Left colon (tissue), 2 donors: ENCODE results near the gene KANK3. TPM values are rescaled to one million over a fixed set of nuclear protein-coding genes. Genes with fewer than 3 reads are reported as not detected.
"Not testable (repeated sequence)": the region's sequence is repeated elsewhere in the genome, so short reads cannot be mapped to it uniquely, and the experiment has no call there.

Experiments used
- ATAC-seq: fragments of 200-7000 bp; cut with Tn5 transposase; one replicate; pipeline ENCODE4 v1.9.1; 2020; ENCODE audit warnings: mild to moderate bottlenecking, moderate library complexity
- DNase-seq, 2 donors: peaks; one replicate each; pipeline ENCODE4 v3.0.0-alpha.2; 2020
- intact Hi-C, 2 donors: fragments of 100-400 bp; cut with DNase I in 1 of 2; cut with micrococcal nuclease in 1 of 2; formaldehyde crosslinking; loops; one replicate each; pipeline versions ENCODE4 v1.11.2 to v1.14.0; 2022; cut with DNase I, micrococcal nuclease
- total RNA-seq, 2 donors: library from RNA; stranded (reverse); fragmentation: NEBNext Ultra II Directional; extraction: Animal tissue kit (Norgen Biotek cat#: 25700); gene quantifications; one replicate each; pipeline ENCODE4 v1.2.1, GENCODE V29; 2021
- donor health status: DM: no; HTN: no; CAD: no.
- donor health status: DM: yes; HTN: yes; CAD: no.

Gene KANK3
- total RNA-seq, 2 donors from 2014 or later: 2.4 to 2.6 TPM

- DNase-seq: peak; percentile 48 to 57
These were observed 31.1 kb upstream of the KANK3 start for GRCh38 chr19:8373867-8374813.

GRCh38 chr19:8371011-8371804 is 28.1 kb upstream of the KANK3 start:
- intact Hi-C loops: no loop called here
- peak; percentile 40 for ATAC-seq
- no peak for DNase-seq

More at GRCh38 chr19:8373867-8374813, 31.1 kb upstream of the KANK3 start:
- peak; percentile 86 for ATAC-seq
- intact Hi-C loops: no loop called here

- intact Hi-C loops: no loop called here
- DNase-seq (no peak), ATAC-seq (peak; percentile 35)
These were observed 27.3 kb upstream of the KANK3 start for GRCh38 chr19:8370176-8371010.

GRCh38 chr19:8367327-8368001 is 24.4 kb upstream of the KANK3 start:
- intact Hi-C loops: no loop called here
- DNase-seq (peak; percentile 85 to 86), ATAC-seq (peak; percentile 18)

GRCh38 chr19:8366961-8367326 is 23.9 kb upstream of the KANK3 start:
- intact Hi-C loops: no loop called here
- ATAC-seq (no peak), DNase-seq (peak in 1 of 2 donors; percentile 15)

GRCh38 chr19:8366121-8366581 is 23.1 kb upstream of the KANK3 start:
- intact Hi-C loops: no loop called here
- DNase-seq: no peak
- ATAC-seq: no peak

GRCh38 chr19:8363803-8364771 is 21.0 kb upstream of the KANK3 start, which contains the start of gene ANGPTL4:
Gene ANGPTL4 (plus strand): TSS chr19:8364155. CDS start chr19:8364322, 167 bp downstream.
- intact Hi-C loops: no loop called here
- peak; percentile 85 to 87 for DNase-seq
- peak; percentile 82 for ATAC-seq

GRCh38 chr19:8361921-8362793 is 19.1 kb upstream of the KANK3 start:
- peak; percentile 90 to 96 for DNase-seq
- ATAC-seq: peak; percentile 79
- intact Hi-C loops: no loop called here

GRCh38 chr19:8360196-8360595 is 17.1 kb upstream of the KANK3 start:
- intact Hi-C loops: no loop called here
- DNase-seq (no peak), ATAC-seq (no peak)

GRCh38 chr19:8358948-8359347 is 15.9 kb upstream of the KANK3 start:
- DNase-seq (no peak), ATAC-seq (no peak)
- intact Hi-C loops: no loop called here

- intact Hi-C loops: no loop called here
- DNase-seq (no peak), ATAC-seq (no peak)
These were observed 14.0 kb upstream of the KANK3 start for GRCh38 chr19:8357007-8357521.

- no peak for DNase-seq
- intact Hi-C loops: no loop called here
- ATAC-seq: no peak
These were observed 12.8 kb upstream of the KANK3 start for GRCh38 chr19:8355631-8356402.

GRCh38 chr19:8352845-8353244 is 9.8 kb upstream of the KANK3 start:
- not testable (repeated sequence) for ATAC-seq, DNase-seq
- intact Hi-C loops: loop anchor here in 1 of 2 donors (5.0 kb wide), 1 partner anchor 154 kb away; no protein-coding TSS in a partner anchor

GRCh38 chr19:8352134-8352827 is 9.2 kb upstream of the KANK3 start:
- DNase-seq (no peak), ATAC-seq (no peak)
- intact Hi-C loops: loop anchor here in 1 of 2 donors (5.0 kb wide), 1 partner anchor 155 kb away; no protein-coding TSS in a partner anchor
